Measurements from ENCODE around the gene RHOT2.

The RHOT2 gene

GRCh38 chr16:671353-672131 is 3.6 kb downstream of the RHOT2 start:
- DNase-seq = no peak

- DNase-seq = no peak
Measured at GRCh38 chr16:672371-672770, 4.4 kb downstream of the RHOT2 start.

- no peak for DNase-seq
Measured at GRCh38 chr16:672851-673250, 4.9 kb downstream of the RHOT2 start.

- DNase-seq = no peak
Measured at GRCh38 chr16:673399-673991, 5.6 kb downstream of the RHOT2 start.

GRCh38 chr16:674214-674881 is 6.4 kb downstream of the RHOT2 start:
- DNase-seq = no peak

- DNase-seq = no peak
Measured at GRCh38 chr16:674968-675883, 7.3 kb downstream of the RHOT2 start, which contains the start of gene RHBDL1. Gene RHBDL1, plus strand, starts transcription at chr16:675671. Its CDS starts 120 bp downstream, at chr16:675791.

- no peak for DNase-seq
Measured at GRCh38 chr16:675884-676564, 8.1 kb downstream of the RHOT2 start.

GRCh38 chr16:676565-676902 is 8.6 kb downstream of the RHOT2 start:
- no peak for DNase-seq

- DNase-seq = no peak
Measured at GRCh38 chr16:676913-677312, 9.0 kb downstream of the RHOT2 start.

GRCh38 chr16:677316-678190 is 9.6 kb downstream of the RHOT2 start:
- DNase-seq = peak; percentile 58

- DNase-seq = no peak
Measured at GRCh38 chr16:678209-678857, 10.4 kb downstream of the RHOT2 start.

GRCh38 chr16:678858-679813 is 11.2 kb downstream of the RHOT2 start:
- peak; percentile 60 for DNase-seq

- DNase-seq = peak; percentile 71
Measured at GRCh38 chr16:679814-680624, 12.1 kb downstream of the RHOT2 start, which contains the start of gene STUB1. Gene STUB1, plus strand, starts transcription at chr16:680410. Its CDS starts 116 bp downstream, at chr16:680526.

- DNase-seq = no peak
Measured at GRCh38 chr16:680625-680945, 12.7 kb downstream of the RHOT2 start.

- DNase-seq = no peak
Measured at GRCh38 chr16:680967-681745, 13.2 kb downstream of the RHOT2 start.

- DNase-seq = no peak
Measured at GRCh38 chr16:681746-682427, 14.0 kb downstream of the RHOT2 start.
